Endometrium (tissue), 2 donors: ENCODE measurements around the gene PACS1.
"Not testable (repeated sequence)": the region's sequence is repeated elsewhere in the genome, so short reads cannot be mapped to it uniquely, and the experiment has no call there.

Source experiments
- FAIRE-seq: peaks from 2 replicates; lab custom pipeline; 2012; peaks lifted over from hg19 to GRCh38; lab: Jason Lieb, UNC
- donor health status: control.
- donor health status: control.

The PACS1 gene

GRCh38 chr11:66076561-66076960 is 6.5 kb downstream of the PACS1 start:
- no peak for FAIRE-seq

- no peak for FAIRE-seq
These were observed 7.9 kb downstream of the PACS1 start for GRCh38 chr11:66077927-66078326.

- FAIRE-seq: not testable (repeated sequence)
These were observed 8.9 kb downstream of the PACS1 start for GRCh38 chr11:66078949-66079348.

- FAIRE-seq: no peak
These were observed 10.2 kb downstream of the PACS1 start for GRCh38 chr11:66080055-66080817.

- no peak for FAIRE-seq
These were observed 11.4 kb downstream of the PACS1 start for GRCh38 chr11:66081505-66081904.

GRCh38 chr11:66082946-66083698 is 13.1 kb downstream of the PACS1 start:
- no peak for FAIRE-seq

- FAIRE-seq: no peak
These were observed 13.7 kb downstream of the PACS1 start for GRCh38 chr11:66083767-66084166.

- FAIRE-seq: no peak
These were observed 14.9 kb downstream of the PACS1 start for GRCh38 chr11:66084821-66085475.

- no peak for FAIRE-seq
These were observed 17.3 kb downstream of the PACS1 start for GRCh38 chr11:66087148-66087908.

- no peak for FAIRE-seq
These were observed 19.0 kb downstream of the PACS1 start for GRCh38 chr11:66089067-66089466.

GRCh38 chr11:66090288-66090687 is 20.2 kb downstream of the PACS1 start:
- FAIRE-seq: no peak

GRCh38 chr11:66092125-66092524 is 22.1 kb downstream of the PACS1 start:
- FAIRE-seq: not testable (repeated sequence)

- not testable (repeated sequence) for FAIRE-seq
These were observed 29.7 kb downstream of the PACS1 start for GRCh38 chr11:66099746-66100145.

- FAIRE-seq: no peak
These were observed 30.4 kb downstream of the PACS1 start for GRCh38 chr11:66100272-66101065.

- no peak for FAIRE-seq
These were observed 31.0 kb downstream of the PACS1 start for GRCh38 chr11:66101066-66101464.

GRCh38 chr11:66104057-66104638 is 34.1 kb downstream of the PACS1 start:
- FAIRE-seq: no peak

GRCh38 chr11:66106786-66107599 is 36.9 kb downstream of the PACS1 start:
- no peak for FAIRE-seq

- FAIRE-seq: no peak
These were observed 37.8 kb downstream of the PACS1 start for GRCh38 chr11:66107600-66108510.

- FAIRE-seq: no peak
These were observed 39.2 kb downstream of the PACS1 start for GRCh38 chr11:66109294-66109693.
